OCI-LY7 (cell line): Measurements from ENCODE around the gene KCNIP1. TPM values are rescaled to one million over a fixed set of nuclear protein-coding genes. Genes with fewer than 3 reads are reported as not detected.

Source experiments
- BruUV-seq: library from RNA; stranded (reverse); fragments of 400-500 nt; replicated peaks from 2 replicates; lab custom pipeline; 2021; lab: Mats Ljungman, UMichigan
- CTCF ChIA-PET: fragments of 300-600 bp; sonication (Branson Sonifier 250); formaldehyde crosslinking; loops from one replicate; lab custom pipeline; 2022; ENCODE audit warnings: antibody characterized with exemption; ENCODE audit not compliant: unreplicated experiment; lab: Charles Lee
- POLR2A ChIA-PET: fragments of 300-600 bp; sonication (Branson Sonifier 250); formaldehyde crosslinking; loops from one replicate; lab custom pipeline; 2022; ENCODE audit warnings: antibody characterized with exemption; lab: Charles Lee
- DNase-seq: peaks from one replicate; pipeline ENCODE4 v3.0.0-alpha.2; 2015; ENCODE audit warnings: low spot score
- H2AFZ ChIP-seq: fragments of 200-600 bp; sonication (generic), shearing (Covaris generic); 2 replicates; pipeline ENCODE4 v1.6.1; 2014; ENCODE audit warnings: mild to moderate bottlenecking, antibody characterized with exemption, low read length, moderate library complexity
- H3K27ac ChIP-seq: fragments of 200-600 bp; sonication (generic); 2 replicates; pipeline ENCODE4 v1.5.1; 2014; ENCODE audit warnings: mixed run types, low read depth, mild to moderate bottlenecking, moderate library complexity, low read length, inconsistent platforms; ENCODE audit not compliant: poor library complexity, severe bottlenecking
- H3K36me3 ChIP-seq: fragments of 200-600 bp; sonication (generic); 2 replicates; pipeline ENCODE4 v1.6.1; 2014; ENCODE audit warnings: mild to moderate bottlenecking, antibody characterized with exemption, low read length, moderate library complexity, mixed read lengths; ENCODE audit not compliant: insufficient read depth
- H3K4me1 ChIP-seq: fragments of 200-600 bp; sonication (generic); 2 replicates; pipeline ENCODE4 v1.5.1; 2014; ENCODE audit warnings: mild to moderate bottlenecking, low read length; ENCODE audit not compliant: insufficient read depth, poor library complexity, severe bottlenecking
- H3K4me2 ChIP-seq: fragments of 200-600 bp; sonication (generic); 2 replicates; pipeline ENCODE4 v1.6.1; 2014; ENCODE audit warnings: mild to moderate bottlenecking, low read length
- H3K4me3 ChIP-seq: fragments of 200-600 bp; sonication (generic); 2 replicates; pipeline ENCODE4 v1.5.1; 2014; ENCODE audit warnings: mild to moderate bottlenecking, low read depth, low read length; ENCODE audit not compliant: poor library complexity, severe bottlenecking
- H3K79me2 ChIP-seq: fragments of 200-600 bp; sonication (generic); 2 replicates; pipeline ENCODE4 v1.6.1; 2016; ENCODE audit warnings: low read depth, mild to moderate bottlenecking, low read length, moderate library complexity, mixed read lengths; ENCODE audit not compliant: insufficient read depth
- H3K9me2 ChIP-seq: fragments of 200-600 bp; sonication (generic); 2 replicates; pipeline ENCODE4 v1.6.1; 2016; ENCODE audit warnings: mild to moderate bottlenecking, low read length, mixed read lengths; ENCODE audit not compliant: insufficient read depth
- H3K9me3 ChIP-seq: fragments of 200-600 bp; sonication (generic); 2 replicates; pipeline ENCODE4 v1.6.1; 2014; ENCODE audit warnings: mild to moderate bottlenecking, mixed run types, low read length, mixed read lengths
- H4K20me1 ChIP-seq: fragments of 200-600 bp; sonication (generic); 2 replicates; pipeline ENCODE4 v1.6.1; 2014; ENCODE audit warnings: mild to moderate bottlenecking, antibody characterized with exemption, low read length, moderate library complexity, mixed read lengths; ENCODE audit not compliant: insufficient read depth
- CTCF ChIP-seq: fragments of 200-600 bp; sonication (generic); conservative IDR thresholded peaks from 2 replicates; pipeline ENCODE4 v1.5.1; 2014; ENCODE audit warnings: mild to moderate bottlenecking, antibody characterized with exemption, low read length, moderate library complexity, mixed read lengths
- EZH2phosphoT487 ChIP-seq: fragments of 200-600 bp; sonication (generic); IDR thresholded peaks from 2 replicates; pipeline ENCODE4 v1.6.1; 2018; ENCODE audit warnings: low read depth, borderline replicate concordance, mild to moderate bottlenecking, mixed run types, antibody characterized with exemption, low read length, moderate library complexity, mixed read lengths
- intact Hi-C: fragments of 100-400 bp; cut with micrococcal nuclease; formaldehyde crosslinking; loops from one replicate; pipeline ENCODE4 v1.10.0; 2022; ENCODE audit not compliant: unreplicated experiment
- total RNA-seq, 2 experiments: library from RNA; depleted of rRNA in 1 of 2; stranded (reverse); fragments of >200 nt in 1 of 2; shearing (Covaris generic) in 1 of 2; gene quantifications; 2 replicates each; pipeline ENCODE4 v1.2.3, GENCODE V29; 2014 to 2022

The KCNIP1 gene
- total RNA-seq, 2 experiments from 2014 or later = not detected

- Histone ChIP-seq H3K79me2 (no peaks in the 10 kb centered on the region), H3K4me1 (no peaks in the 10 kb centered on the region), H2AFZ (no peak overlapping the region), H3K9me2 (no peaks in the 10 kb centered on the region), H3K4me3 (no peak overlapping the region), H3K27ac (no peak overlapping the region), H3K36me3 (no peaks in the 10 kb centered on the region), H3K4me2 (no peak overlapping the region), H3K9me3 (no peaks in the 10 kb centered on the region), H4K20me1 (no peaks in the 10 kb centered on the region)
- ChIA-PET POLR2A (no interaction called here), CTCF (no interaction called here)
- no TSS peak for BruUV-seq
- intact Hi-C loops = no loop called here
- TF ChIP-seq CTCF = no peak
- TF ChIP-seq EZH2phosphoT487 = no peak
- DNase-seq = no peak
Observed at GRCh38 chr5:170504616-170505266, 921 bp downstream of the KCNIP1 start.

- Histone ChIP-seq H3K27ac (no peak overlapping the region), H4K20me1 (no peaks in the 10 kb centered on the region), H2AFZ (no peak overlapping the region), H3K4me2 (no peak overlapping the region), H3K4me1 (no peaks in the 10 kb centered on the region), H3K36me3 (no peaks in the 10 kb centered on the region), H3K9me3 (no peaks in the 10 kb centered on the region), H3K4me3 (no peak overlapping the region), H3K9me2 (no peaks in the 10 kb centered on the region), H3K79me2 (no peaks in the 10 kb centered on the region)
- intact Hi-C loops = no loop called here
- TF ChIP-seq EZH2phosphoT487 = no peak
- TF ChIP-seq CTCF = no peak
- ChIA-PET CTCF (no interaction called here), POLR2A (no interaction called here)
- no peak for DNase-seq
- no TSS peak for BruUV-seq
Observed at GRCh38 chr5:170508036-170508435, 4.2 kb downstream of the KCNIP1 start.

- intact Hi-C loops = no loop called here
- TF ChIP-seq CTCF (peak; percentile 46), EZH2phosphoT487 (no peak)
- H2AFZ ChIP-seq = no peak overlapping the region
- no peaks in the 10 kb centered on the region for H3K9me2 ChIP-seq
- no peaks in the 10 kb centered on the region for H3K9me3 ChIP-seq
- no peak overlapping the region for H3K4me2 ChIP-seq
- no peaks in the 10 kb centered on the region for H4K20me1 ChIP-seq
- DNase-seq = no peak
- ChIA-PET POLR2A (no interaction called here), CTCF (interaction anchor here (0.6 kb wide), 1 partner anchor 1894 kb away, joined by 3 read pairs; no protein-coding TSS in a partner anchor)
- H3K79me2 ChIP-seq = no peaks in the 10 kb centered on the region
- no peak overlapping the region for H3K4me3 ChIP-seq
- H3K4me1 ChIP-seq = no peaks in the 10 kb centered on the region
- no peaks in the 10 kb centered on the region for H3K36me3 ChIP-seq
- no TSS peak for BruUV-seq
- no peak overlapping the region for H3K27ac ChIP-seq
Observed at GRCh38 chr5:170508660-170509347, 5.0 kb downstream of the KCNIP1 start.
